ENCODE data around the gene PODXL. TPM values are rescaled to one million over a fixed set of nuclear protein-coding genes. Genes with fewer than 3 reads are reported as not detected.
"Not testable (repeated sequence)": the region's sequence is repeated elsewhere in the genome, so short reads cannot be mapped to it uniquely, and the experiment has no call there.

PODXL gene
- polyA plus RNA-seq, 4 donors: 770 to 855 (median 812) TPM

DNA sequence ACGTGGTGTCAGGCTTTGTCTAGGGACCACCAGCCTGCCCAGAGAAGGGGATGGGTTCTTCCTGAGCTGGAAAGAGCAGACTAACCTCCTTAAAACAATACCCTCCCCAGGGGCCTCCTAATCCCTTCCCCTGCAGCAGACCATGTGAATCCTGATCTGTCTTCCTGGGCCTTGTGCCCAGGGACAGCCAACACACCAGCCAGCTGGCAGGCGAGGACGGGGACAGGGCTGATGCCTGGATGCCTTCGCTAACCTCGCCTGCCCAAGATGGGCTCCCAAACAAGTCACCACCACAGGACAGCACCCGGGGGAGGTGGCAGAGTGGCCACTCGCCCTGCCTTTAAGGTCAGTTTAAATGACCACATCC is 17.6 kb downstream of the PODXL start:
- DNase-seq (ENCODE audit: low read depth in 4 of 4, low spot score in 3 of 4): no peak

DNA sequence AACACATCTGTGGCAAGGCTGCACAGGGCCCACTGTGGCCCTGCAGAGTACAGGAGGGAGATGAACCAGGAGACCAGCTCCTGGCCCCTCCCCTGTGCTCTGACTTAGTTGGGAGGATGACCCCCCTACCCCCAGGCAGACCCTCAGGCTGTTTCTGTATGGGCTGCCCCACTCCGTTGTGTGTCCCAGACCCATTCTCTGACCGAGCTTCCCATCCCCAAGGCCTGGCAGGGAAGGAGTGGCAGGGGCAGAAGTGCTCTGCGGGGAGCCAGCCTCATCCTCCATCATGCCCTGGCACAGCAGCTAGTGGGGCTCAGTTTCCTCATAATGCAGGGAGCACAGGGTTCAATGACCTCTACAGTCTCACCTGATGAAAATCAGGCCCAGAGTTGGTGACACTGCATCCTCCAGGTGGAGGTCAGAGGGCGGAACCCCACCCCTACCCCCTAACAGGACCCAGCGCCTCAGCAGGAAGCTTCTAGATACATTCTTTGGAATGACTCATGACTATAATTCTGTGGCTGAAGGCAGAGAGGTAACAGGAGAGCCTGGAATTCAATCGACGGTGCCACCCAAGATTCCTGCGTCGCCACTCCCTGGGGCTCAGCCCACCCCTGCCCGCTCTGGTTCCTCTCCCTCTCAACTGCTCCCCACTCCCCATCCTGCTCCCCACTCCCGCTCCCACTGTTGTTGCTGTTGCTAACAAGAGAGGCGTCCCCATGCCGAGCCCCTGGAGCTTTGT is 18.2 kb downstream of the PODXL start:
- no peak for DNase-seq (ENCODE audit: low read depth in 4 of 4, low spot score in 3 of 4)

DNA sequence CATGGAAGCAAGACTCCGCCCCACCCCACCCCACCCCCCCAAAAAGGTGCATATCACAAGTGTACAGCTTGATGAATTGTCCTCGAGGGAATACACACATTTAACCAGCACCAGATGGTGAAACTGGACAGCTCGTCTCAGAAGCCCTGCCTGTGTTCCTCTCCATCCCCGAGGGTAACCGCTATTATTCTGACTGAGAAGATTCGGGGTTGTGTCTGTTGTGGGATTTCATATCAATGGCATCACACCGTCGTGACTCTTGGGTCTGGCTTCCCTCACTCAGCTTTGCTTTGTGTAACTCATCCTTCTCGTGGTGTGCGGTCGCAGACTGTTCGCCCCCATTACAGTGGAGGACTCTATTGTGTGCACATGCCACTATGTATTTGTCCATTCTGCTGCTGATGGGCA is 18.9 kb downstream of the PODXL start:
- no peak for DNase-seq (ENCODE audit: low read depth in 4 of 4, low spot score in 3 of 4)

DNA sequence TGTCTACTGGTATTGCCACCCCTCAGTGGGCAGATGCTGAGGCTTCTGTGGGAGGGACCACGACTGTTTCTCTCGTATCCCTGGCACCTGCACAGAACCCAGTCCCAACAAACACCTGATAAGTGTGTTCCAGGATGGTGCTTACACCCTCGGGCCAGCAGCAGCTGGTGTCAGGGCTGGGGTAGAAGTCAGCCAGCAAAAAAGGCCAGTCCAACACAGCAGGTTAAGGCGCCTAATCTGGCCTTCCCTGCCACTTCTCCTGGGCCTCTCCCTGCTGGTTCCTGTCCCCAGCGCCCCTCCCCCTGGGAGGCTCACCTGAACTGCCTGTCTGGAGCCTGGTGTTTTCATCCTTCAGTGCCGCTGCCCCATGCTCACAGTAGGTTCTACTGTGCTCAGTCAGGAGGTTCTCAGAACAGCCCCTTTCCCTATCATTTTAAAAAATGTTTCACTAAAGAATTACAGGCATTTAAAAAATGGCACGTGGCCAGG is 20.0 kb downstream of the PODXL start:
- no peak for DNase-seq (ENCODE audit: low read depth in 4 of 4, low spot score in 3 of 4)

DNA sequence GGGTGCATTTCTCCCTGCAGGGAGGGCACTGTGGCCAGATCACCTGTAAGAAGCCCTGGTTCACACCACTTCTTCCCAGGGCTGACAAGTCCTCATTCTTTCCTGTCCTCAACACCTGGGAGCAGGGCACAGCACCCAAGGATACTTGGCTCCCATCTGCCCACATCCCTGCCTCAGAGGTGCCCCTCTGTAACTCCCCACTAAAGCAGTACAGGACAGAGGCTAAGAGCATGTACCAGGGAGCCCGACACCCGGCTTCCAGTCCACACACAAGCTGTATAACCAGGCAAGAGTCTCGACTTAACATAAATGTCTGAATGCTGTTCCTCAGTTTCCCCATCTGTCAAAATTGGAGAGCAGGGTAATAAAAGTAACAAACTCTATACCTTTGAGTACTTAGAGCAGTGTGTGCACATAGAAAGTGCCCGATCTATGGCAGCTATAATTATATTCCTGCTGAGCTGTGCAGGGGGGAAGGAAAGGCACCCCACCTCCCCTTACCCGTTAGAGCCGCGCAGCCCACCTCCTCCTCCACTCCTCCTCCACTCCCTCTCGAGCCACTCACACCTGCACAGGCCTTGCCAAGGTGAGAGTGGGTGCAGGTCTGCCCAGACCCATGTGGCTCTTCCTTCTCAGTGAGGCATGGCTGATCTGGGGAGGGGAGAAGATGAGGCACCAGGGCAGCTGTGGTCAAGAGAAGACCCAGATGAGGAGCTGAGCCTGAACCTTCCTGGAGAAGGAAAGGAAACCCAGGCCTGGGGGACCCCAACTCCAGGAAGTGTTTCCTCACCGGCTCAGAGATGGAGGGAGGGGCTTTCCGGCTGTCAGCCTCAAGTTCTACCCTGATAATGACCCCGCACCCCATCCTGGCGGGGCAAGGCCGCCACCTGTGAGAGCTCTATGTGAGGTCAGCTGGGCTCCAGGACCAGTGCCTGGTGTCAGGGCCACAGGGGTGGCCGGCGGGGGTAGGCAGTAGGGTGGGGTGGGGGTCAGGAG is 22.6 kb downstream of the PODXL start:
- no peak for DNase-seq (ENCODE audit: low read depth in 4 of 4, low spot score in 3 of 4)

DNA sequence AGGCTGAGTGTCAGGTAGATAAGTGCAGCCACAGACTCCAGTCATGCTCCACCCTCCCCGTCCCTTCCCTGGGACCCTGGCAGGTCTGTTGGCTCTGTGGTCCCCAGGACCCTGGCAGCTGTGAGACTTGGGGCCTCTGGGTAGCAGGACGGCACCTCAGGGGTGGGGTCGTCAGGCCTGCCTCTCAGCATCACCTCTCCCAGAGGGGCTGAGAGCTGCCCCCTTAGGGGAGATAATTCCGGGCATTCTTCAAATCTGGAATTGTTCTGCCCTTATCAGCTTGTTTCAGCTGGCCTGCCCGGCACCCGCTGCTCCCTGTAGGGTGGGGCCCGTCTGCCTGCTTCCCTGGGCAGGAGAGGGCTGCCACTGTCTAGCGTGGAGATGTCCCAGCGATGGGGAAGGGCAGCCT is 23.3 kb downstream of the PODXL start:
- DNase-seq (ENCODE audit: low read depth in 4 of 4, low spot score in 3 of 4): no peak

DNA sequence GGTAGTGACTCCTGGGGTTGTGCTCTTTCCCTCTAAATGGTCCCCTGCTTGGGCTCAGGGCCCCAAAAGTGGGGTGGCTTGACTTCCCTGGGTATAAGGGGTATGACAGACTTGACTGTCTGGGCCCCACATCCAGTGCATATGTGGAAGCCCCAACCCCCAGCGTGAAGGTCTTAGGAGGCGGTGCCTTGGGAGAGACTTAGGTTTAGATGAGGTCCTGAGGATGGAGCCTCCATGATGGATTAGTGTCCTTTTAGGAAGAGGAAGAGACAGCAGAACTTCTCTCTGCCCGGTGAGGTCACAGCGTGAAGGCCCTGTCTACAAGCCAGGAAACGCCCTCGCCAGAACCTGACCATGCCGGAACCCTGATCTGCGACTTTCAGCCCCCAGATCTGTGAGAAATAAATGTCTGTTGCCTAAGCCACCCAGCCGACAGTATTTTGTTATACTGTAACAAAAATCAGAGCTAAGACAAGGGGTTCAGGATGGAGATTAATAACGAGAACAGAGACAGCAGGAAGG is 23.8 kb downstream of the PODXL start:
- no peak for DNase-seq (ENCODE audit: low read depth in 4 of 4, low spot score in 3 of 4)

DNA sequence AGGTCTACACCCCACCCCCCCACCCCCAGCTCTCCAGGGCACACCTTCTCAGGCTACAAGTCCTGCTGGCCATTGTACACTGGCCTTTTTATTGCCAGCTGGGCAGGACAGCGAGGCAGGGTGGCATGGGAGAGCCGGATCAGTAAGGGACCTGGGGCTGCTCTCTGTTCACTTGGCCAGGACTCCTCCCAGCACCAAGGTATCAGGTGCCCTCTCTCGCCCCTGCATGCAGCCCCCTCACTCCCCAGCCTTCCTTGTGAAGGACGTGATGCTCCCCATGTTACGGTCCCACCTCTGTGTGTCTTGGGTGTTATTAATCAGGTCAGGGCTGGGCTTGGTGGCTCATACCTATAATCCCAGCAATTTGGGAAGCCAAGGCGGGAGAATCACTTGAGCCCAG is 26.3 kb downstream of the PODXL start:
- no peak for DNase-seq (ENCODE audit: low read depth in 4 of 4, low spot score in 3 of 4)

DNA sequence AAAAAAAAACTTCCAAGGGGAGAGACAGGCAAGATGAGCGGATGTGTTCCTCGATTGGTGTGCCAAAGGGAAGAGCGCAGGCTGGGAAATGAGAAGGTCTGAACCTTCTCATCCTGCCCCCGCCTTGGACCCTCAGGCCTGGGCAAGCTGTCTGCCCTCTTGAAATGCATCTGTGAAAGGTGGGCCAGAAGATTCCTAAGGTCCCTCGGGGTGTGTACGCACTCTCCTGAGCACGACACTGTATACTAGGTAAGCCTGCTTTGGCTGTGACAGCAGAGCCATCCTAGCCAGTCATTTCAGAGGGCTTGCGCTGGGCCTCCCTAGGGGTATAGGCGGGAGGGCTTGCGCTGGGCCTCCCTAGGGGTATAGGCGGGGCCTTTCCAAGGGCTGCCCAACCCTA is 26.8 kb downstream of the PODXL start:
- no peak for DNase-seq (ENCODE audit: low read depth in 4 of 4, low spot score in 3 of 4)

DNA sequence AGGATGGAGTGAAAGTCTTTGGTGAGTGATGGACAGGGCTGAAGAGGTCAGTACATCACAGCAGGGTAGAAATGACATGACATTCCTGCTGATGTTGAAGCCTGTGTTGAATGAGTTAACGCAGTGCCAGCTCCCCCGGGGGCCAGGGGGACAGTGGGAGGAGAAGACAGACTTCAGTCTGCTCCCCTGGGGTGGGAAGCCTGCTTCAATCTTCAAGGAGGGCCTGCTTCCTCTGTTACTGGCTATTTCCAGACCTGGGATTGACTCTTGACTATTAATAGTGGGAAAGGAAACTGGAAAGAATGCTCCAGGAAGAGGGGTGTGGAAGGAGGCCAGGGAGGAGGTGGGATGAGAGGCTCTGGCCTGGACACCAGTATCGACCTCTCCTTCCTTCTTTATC is 27.2 kb downstream of the PODXL start:
- DNase-seq (ENCODE audit: low read depth in 4 of 4, low spot score in 3 of 4): no peak

DNA sequence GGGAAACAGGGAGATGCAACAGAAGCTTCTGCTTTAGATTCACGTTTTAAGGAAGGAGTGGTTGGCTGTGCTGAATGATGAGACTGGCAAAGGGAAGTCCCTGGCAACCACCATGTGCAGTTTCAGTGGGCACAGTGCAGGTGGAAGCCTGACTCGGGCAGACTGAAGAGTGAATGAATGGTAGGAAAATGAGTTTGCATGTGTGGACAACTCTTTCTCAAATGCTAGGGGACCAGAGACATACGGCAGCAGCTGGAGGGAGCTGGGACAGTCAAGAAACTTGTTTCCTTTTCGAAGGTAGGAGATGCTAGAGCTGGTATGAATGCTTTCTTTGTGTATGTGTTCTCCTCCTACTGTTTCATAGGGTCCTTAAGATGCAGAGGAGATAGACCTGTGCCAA is 29.0 kb downstream of the PODXL start:
- no peak for DNase-seq (ENCODE audit: low read depth in 4 of 4, low spot score in 3 of 4)

DNA sequence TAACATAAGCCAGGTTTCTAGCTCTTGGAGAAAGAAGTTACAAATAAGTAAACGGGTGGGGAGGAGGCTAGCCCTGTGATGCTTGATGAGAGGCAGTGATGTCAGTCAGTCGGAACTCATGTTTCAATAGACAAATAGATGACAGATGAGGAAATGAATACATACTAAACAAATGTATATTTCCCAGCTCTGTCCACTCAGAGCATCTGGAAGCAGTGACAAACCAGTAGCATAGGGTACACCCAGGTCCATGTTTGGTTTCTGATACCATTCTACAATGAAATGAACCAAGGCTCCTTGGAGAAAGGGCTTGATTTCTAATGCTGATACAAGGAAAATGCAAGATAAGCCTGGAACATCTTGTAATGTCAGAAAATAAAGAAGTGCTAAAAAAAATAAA is 30.6 kb downstream of the PODXL start:
- no peak for DNase-seq (ENCODE audit: low read depth in 4 of 4, low spot score in 3 of 4)

DNA sequence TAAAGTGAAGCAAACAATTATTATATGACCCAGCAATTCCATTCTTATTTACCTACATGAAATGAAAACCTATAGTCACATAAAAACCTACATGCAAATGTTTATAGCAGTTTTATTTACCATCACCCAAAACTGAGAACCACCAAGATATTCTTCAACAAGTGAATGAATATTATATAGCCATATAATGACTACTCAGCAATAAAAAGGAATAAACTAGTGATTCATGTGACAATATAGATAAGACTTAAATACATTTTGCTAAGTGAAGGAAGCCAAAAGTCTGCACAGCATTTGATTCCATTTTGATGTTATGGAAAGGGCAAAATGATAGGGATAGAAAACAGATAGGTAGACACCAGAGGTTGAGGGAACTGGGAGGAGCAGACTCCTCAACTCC is 31.7 kb downstream of the PODXL start:
- no peak for DNase-seq (ENCODE audit: low read depth in 4 of 4, low spot score in 3 of 4)

DNA sequence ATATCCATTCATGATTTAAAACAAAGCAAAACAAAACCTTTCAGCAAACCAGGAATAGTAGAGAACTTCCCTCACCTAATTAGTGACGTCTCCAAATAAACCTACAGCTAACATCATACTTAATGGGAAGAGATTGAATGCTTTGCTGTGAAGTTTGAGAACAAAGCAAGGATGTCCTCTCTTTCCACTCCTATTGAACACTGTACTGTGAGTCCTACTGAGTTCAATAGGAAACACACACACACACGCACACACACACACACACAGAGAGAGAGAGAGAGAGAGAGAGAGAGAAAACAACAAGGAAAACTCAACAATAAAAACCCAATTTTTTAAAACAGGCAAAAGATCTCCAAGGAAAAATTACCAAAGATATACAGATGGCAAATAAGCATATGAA is 32.3 kb downstream of the PODXL start:
- no peak for DNase-seq (ENCODE audit: low read depth in 4 of 4, low spot score in 3 of 4)

DNA sequence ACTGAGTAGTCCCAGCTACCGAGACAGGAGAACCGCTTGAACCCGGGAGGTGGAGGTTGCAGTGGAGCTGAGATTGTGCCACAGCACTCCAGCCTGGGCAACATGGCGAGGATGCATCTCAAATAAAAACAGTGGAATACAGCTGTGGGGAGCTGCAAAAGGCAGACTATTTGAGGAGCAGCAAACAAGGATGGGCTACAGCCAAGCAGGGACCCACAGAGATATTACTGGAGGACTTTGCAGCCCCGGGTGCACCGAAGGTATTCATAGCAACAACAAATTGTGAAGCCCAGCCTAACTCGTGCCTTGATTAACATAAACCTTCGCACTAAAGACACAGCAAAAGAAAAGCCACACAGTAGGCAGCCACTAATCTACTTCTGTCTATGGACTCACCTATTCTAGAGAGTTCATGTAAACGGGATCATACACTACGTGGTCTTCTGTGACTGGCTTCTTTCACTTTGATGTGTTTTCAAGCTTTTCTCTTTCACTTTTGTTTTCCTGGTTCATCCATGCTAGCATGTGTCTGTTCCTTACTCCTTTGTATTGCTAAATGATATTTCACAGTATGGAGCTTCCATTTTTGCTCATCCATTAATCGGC is 34.0 kb downstream of the PODXL start:
- no peak for DNase-seq (ENCODE audit: low read depth in 4 of 4, low spot score in 3 of 4)

DNA sequence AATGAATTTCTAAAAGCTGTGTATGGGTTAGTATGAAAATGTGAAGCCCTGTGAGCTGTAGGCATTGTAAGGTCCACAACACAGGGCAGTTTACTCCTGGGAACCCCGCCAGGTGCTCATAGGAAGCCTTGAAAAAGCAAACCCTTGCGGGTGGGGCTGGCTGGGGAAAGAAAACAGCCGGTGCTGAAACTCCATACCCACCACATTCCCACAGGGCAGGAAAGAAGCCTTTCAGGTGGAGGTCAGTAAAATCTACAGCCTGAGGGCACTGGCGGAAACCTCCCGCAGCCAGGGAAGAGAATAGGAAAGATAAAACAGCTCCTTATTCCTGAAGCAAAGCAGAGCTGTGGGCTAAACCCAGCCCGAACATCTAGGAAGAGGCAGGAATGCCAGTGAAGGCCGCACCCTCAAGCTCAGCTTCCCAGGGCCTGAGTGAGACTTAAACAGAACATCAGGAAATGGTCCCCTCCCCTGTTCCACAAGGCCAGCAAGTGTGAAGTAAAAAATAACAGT is 34.7 kb downstream of the PODXL start:
- no peak for DNase-seq (ENCODE audit: low read depth in 4 of 4, low spot score in 3 of 4)

DNA sequence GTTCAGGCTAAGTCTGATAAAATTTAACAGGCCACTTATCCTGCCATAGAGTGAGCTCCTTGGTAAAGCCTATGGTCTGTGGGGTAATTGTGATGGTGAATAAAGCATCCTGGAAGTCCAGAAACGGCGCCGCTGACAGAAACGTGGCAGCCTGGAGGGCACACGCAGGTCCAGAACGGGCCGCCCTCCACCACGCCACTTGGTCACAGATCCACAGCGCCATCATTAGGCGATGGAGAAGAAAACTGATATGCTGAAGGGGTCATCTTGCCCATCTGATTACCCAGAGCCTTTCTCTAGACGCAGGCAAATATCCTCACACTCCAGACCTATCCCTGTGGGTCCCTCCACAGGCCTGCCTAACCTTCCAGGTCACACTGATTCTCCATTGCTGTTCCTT is 37.8 kb downstream of the PODXL start:
- DNase-seq (ENCODE audit: low read depth in 4 of 4, low spot score in 3 of 4): no peak

DNA sequence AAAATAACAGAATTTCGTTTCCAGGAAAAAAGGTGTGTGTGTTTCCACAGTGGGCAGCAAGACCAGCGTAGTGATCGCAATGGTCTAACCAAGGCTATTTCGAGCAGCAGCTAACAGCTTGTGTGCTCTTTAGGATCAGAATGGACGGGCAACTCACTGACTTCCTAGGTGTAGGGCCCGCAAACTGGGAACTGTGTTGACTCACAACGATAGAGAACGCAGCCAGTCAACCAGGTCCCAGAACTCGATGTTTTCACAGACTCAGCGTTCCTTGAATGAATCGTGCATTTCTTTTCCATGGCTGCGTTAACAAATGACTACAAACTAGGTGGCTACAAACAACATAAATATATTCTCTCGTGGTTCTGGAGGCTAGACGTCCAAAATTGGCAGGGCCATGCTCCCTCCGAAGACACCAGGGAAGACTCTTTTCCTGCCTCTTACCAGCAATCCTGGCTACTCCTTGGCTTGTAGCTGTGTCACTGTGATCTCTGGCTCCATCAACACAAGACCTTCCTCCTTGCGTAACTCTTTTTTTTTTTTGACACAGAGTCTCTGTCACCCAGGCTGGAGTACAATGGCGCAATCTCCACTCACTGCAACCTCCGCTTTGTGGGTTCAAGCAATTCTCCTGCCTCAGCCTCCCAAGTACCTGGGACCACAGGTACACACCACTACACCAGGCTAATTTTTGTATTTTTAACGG is 39.1 kb downstream of the PODXL start:
- DNase-seq (ENCODE audit: low read depth in 4 of 4, low spot score in 3 of 4): no peak

DNA sequence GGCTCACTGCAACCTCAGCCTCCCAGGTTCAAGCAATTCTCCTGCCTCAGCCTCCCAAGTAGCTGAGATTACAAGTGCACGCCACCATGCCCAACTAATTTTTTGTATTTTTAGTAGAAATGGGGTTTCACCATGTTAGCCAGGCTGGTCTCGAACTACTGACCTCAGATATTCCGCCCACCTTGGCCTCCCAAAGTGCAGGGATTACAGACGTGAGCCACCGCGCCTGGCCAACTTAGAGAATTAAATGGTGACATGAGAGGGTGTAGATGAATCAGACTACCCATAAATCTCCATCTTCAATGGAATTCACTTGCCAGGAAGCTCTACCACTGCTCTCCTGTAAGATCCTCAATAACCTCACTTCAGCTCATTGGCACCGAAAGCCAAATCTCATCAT is 41.0 kb downstream of the PODXL start:
- DNase-seq (ENCODE audit: low read depth in 4 of 4, low spot score in 3 of 4): not testable (repeated sequence)

All from right renal pelvis (tissue), 4 donors.